Endothelial cell of umbilical vein (primary cell): ENCODE data around the gene MAP4K3. TPM values are rescaled to one million over a fixed set of nuclear protein-coding genes. Genes with fewer than 3 reads are reported as not detected.

Experiments
- BruUV-seq: library from RNA; stranded (reverse); fragments of 400-500 nt; replicated peaks from 2 replicates; lab custom pipeline; 2021; lab: Mats Ljungman, UMichigan
- CTCF ChIA-PET: fragments of 300-600, 350-600 bp; sonication (Branson Sonifier 250); formaldehyde crosslinking; loops from one replicate; lab custom pipeline; 2021; ENCODE audit warnings: antibody characterized with exemption, inconsistent platforms; lab: Charles Lee
- POLR2A ChIA-PET: fragments of 300-600, 350-600 bp; sonication (Branson Sonifier 250); formaldehyde crosslinking; loops from one replicate; lab custom pipeline; 2021; ENCODE audit warnings: antibody characterized with exemption, inconsistent platforms; lab: Charles Lee
- DNase-seq: peaks from one replicate; pipeline ENCODE4 v3.0.0-alpha.2; 2011; ENCODE audit warnings: low read depth, low spot score
- FAIRE-seq: peaks from 2 replicates; lab custom pipeline; 2011; peaks lifted over from hg19 to GRCh38; lab: Jason Lieb, UNC
- H2AFZ ChIP-seq: 2 replicates; pipeline ENCODE4 v1.6.0; 2012; ENCODE audit warnings: low read depth, low read length, control low read depth, inconsistent platforms
- H3K27ac ChIP-seq: 2 replicates; pipeline ENCODE4 v1.5.1; 2011; ENCODE audit warnings: low read depth, mild to moderate bottlenecking, control low read depth, low read length, moderate library complexity; ENCODE audit not compliant: insufficient read depth
- H3K27me3 ChIP-seq, 2 experiments: 2 replicates each; pipeline versions ENCODE4 v1.6.0 to v1.6.1; 2011; ENCODE audit warnings: low read length in 2 of 2, mixed read lengths in 1 of 2; ENCODE audit not compliant: control insufficient read depth in 2 of 2, insufficient read depth in 2 of 2
- H3K36me3 ChIP-seq, 2 experiments: 2 replicates in 1 of 2; 3 replicates in 1 of 2; pipeline ENCODE4 v1.5.1; 2011; ENCODE audit warnings: low read length in 2 of 2, mild to moderate bottlenecking in 1 of 2, moderate library complexity in 1 of 2; ENCODE audit not compliant: control insufficient read depth in 2 of 2, insufficient read depth in 2 of 2; ENCODE audit errors: extremely low read depth in 1 of 2
- H3K4me1 ChIP-seq: 3 replicates; pipeline ENCODE4 v1.5.1; 2011; ENCODE audit warnings: mild to moderate bottlenecking, low read length; ENCODE audit not compliant: control insufficient read depth, insufficient read depth; ENCODE audit errors: extremely low read depth
- H3K4me2 ChIP-seq: 2 replicates; pipeline ENCODE4 v1.6.1; 2011; ENCODE audit warnings: low read length, control low read depth, mixed read lengths; ENCODE audit not compliant: insufficient read depth
- H3K4me3 ChIP-seq, 3 experiments: fragments of 200-600 bp in 1 of 3; sonication (generic), shearing (Covaris generic) in 1 of 3; replicated peaks in 1 of 3; 2 replicates each; pipeline ENCODE4 v1.5.1; 2011 to 2016; ENCODE audit warnings: control low read depth in 3 of 3, low read length in 3 of 3, mild to moderate bottlenecking in 2 of 3, inconsistent platforms in 1 of 3, low read depth in 1 of 3, moderate library complexity in 1 of 3; ENCODE audit not compliant: insufficient read depth in 1 of 3
- H3K79me2 ChIP-seq: 2 replicates; pipeline ENCODE4 v1.6.0; 2012; ENCODE audit warnings: low read length, inconsistent platforms; ENCODE audit not compliant: control insufficient read depth, insufficient read depth
- H3K9ac ChIP-seq: replicated peaks from 2 replicates; pipeline ENCODE3; 2011; ENCODE audit warnings: low read length, control low read depth; ENCODE audit not compliant: insufficient read depth; ENCODE audit errors: extremely low read depth
- H3K9me1 ChIP-seq: replicated peaks from 3 replicates; pipeline ENCODE4 v1.6.0; 2011; ENCODE audit warnings: mild to moderate bottlenecking, low read length; ENCODE audit not compliant: control insufficient read depth, insufficient read depth; ENCODE audit errors: extremely low read depth
- H3K9me3 ChIP-seq: replicated peaks from 2 replicates; pipeline ENCODE4 v1.5.1; 2012; ENCODE audit warnings: low read length, inconsistent platforms; ENCODE audit not compliant: control insufficient read depth, insufficient read depth
- H4K20me1 ChIP-seq: replicated peaks from 2 replicates; pipeline ENCODE3; 2011; ENCODE audit warnings: mild to moderate bottlenecking, low read length; ENCODE audit not compliant: control insufficient read depth, insufficient read depth; ENCODE audit errors: extremely low read depth
- CTCF ChIP-seq, 2 donors: IDR thresholded peaks; 1 replicate in 1 of 2; 2 replicates in 1 of 2; pipeline ENCODE4 v1.5.1; 2011; ENCODE audit warnings: low read length in 2 of 2, mild to moderate bottlenecking in 2 of 2, moderate library complexity in 2 of 2, control low read depth in 1 of 2, inconsistent platforms in 1 of 2, low read depth in 1 of 2; ENCODE audit not compliant: insufficient read depth in 1 of 2; ENCODE audit errors: extremely low read depth in 1 of 2
- EZH2 ChIP-seq: IDR thresholded peaks from 2 replicates; pipeline ENCODE4 v1.6.1; 2012; ENCODE audit warnings: borderline replicate concordance, low read depth, mild to moderate bottlenecking, moderate library complexity, low read length, inconsistent platforms; ENCODE audit not compliant: severe bottlenecking
- FOS ChIP-seq: IDR thresholded peaks from 2 replicates; pipeline ENCODE4 v1.6.1; 2011; ENCODE audit warnings: mild to moderate bottlenecking, low read length, moderate library complexity, borderline replicate concordance; ENCODE audit not compliant: insufficient read depth
- GATA2 ChIP-seq: IDR thresholded peaks from 2 replicates; pipeline ENCODE4 v1.7.0; 2011; ENCODE audit warnings: low read depth, mild to moderate bottlenecking, moderate library complexity, mixed read lengths, low read length; ENCODE audit not compliant: insufficient read length, insufficient read depth
- JUN ChIP-seq: IDR thresholded peaks from 2 replicates; pipeline ENCODE4 v1.6.1; 2011; ENCODE audit warnings: borderline replicate concordance, low read depth; ENCODE audit not compliant: insufficient read length, insufficient read depth
- MAX ChIP-seq: IDR thresholded peaks from 2 replicates; pipeline ENCODE4 v1.6.1; 2011; ENCODE audit not compliant: insufficient read depth, insufficient read length
- MYC ChIP-seq: IDR thresholded peaks from one replicate; pipeline ENCODE4 v1.6.1; 2011; ENCODE audit warnings: mild to moderate bottlenecking, low read depth, low read length
- POLR2A ChIP-seq: IDR thresholded peaks from 2 replicates; pipeline ENCODE4 v1.6.1; 2012; ENCODE audit warnings: low read depth, mild to moderate bottlenecking, control low read depth, low read length
- POLR2AphosphoS5 ChIP-seq: IDR thresholded peaks from 2 replicates; pipeline ENCODE4 v1.6.1; 2012; ENCODE audit warnings: low read depth, mild to moderate bottlenecking, control low read depth, low read length, moderate library complexity; ENCODE audit not compliant: insufficient read depth
- dilution Hi-C: fragments of 300-500 bp; cut with MboI; formaldehyde crosslinking; loops from one replicate; pipeline ENCODE4 v1.15.0; 2019; ENCODE audit warnings: low sequenced_read_pairs; ENCODE audit not compliant: extremely low pct_ligation_motif_present
- intact Hi-C: fragments of 100-400 bp; cut with micrococcal nuclease; formaldehyde crosslinking; loops from one replicate; pipeline ENCODE4 v1.10.0; 2022
- polyA plus RNA-seq, 4 experiments: library from polyadenylated mRNA; depleted of rRNA in 3 of 4; stranded (reverse) in 3 of 4; unstranded in 1 of 4; fragments of >200 nt; gene quantifications; 2 replicates each; pipeline versions ENCODE4 v1.2.1 to v1.2.3, GENCODE V29; 2011 to 2012; ENCODE audit warnings: missing spikeins in 1 of 4
- total RNA-seq: library from RNA; stranded (reverse); gene quantifications from 2 replicates; pipeline ENCODE4 v1.2.3, GENCODE V29; 2021

MAP4K3 gene
- total and polyA plus RNA-seq, 2 donors (not counting 3 experiments of a cell fraction or from before 2014, with no cell fraction given), result 8.0 to 45.9 TPM

- no peaks in the 10 kb centered on the region for H3K4me1 ChIP-seq
- H3K4me3 ChIP-seq, result no peak overlapping the region
- no peaks in the 10 kb centered on the region for H3K27me3 ChIP-seq
- H2AFZ ChIP-seq, result no peak overlapping the region
- H3K27ac ChIP-seq, result no peak overlapping the region
- BruUV-seq, result no TSS peak
- no peaks in the 10 kb centered on the region for H3K79me2 ChIP-seq
- no peak overlapping the region for H3K4me2 ChIP-seq
- no peak overlapping the region for H3K9ac ChIP-seq
- no peaks in the 10 kb centered on the region for H4K20me1 ChIP-seq
- ChIA-PET CTCF (interaction anchor here (0.7 to 3.0 kb wide), 4 partner anchors 11 to 378 kb away, joined by 3 to 7 read pairs (median 4); no protein-coding TSS in a partner anchor), POLR2A (no interaction called here)
- no peaks in the 10 kb centered on the region for H3K36me3 ChIP-seq
- no peaks in the 10 kb centered on the region for H3K9me3 ChIP-seq
- TF ChIP-seq POLR2AphosphoS5 (no peak), EZH2 (no peak), FOS (no peak), MAX (no peak), JUN (no peak)
- DNase-seq, result no peak
- intact Hi-C loops (no loop called here), dilution Hi-C loops (no loop called here)
- H3K9me1 ChIP-seq, result no peaks in the 10 kb centered on the region
- no peak for FAIRE-seq
These were observed 86.4 kb downstream of the MAP4K3 start for GRCh38 chr2:39350658-39351057.

GRCh38 chr2:39338502-39338901 lies 98.6 kb downstream of the MAP4K3 start:
- no peaks in the 10 kb centered on the region for H3K36me3 ChIP-seq
- H3K79me2 ChIP-seq, result peaks cover 5% of the 10 kb centered on the region
- no peak for TF ChIP-seq CTCF (IDR thresholded peaks at IDR 0.05; ENCODE audit: extremely low read depth in 1 of 2, insufficient read depth in 1 of 2, low read depth in 1 of 2, low read length in 2 of 2)
- no peak for TF ChIP-seq POLR2A
- no peak for TF ChIP-seq EZH2
- TF ChIP-seq GATA2, result no peak
- no peak for TF ChIP-seq MYC
- no peak for TF ChIP-seq MAX
- no peak for TF ChIP-seq JUN
- no peak for TF ChIP-seq FOS
- no peak for TF ChIP-seq POLR2AphosphoS5
- H3K27me3 ChIP-seq, result no peaks in the 10 kb centered on the region
- FAIRE-seq (no peak), DNase-seq (no peak)
- no peak overlapping the region for H2AFZ ChIP-seq
- H3K9me3 ChIP-seq, result no peaks in the 10 kb centered on the region
- no peak overlapping the region for H3K9ac ChIP-seq
- no peaks in the 10 kb centered on the region for H3K4me1 ChIP-seq
- intact Hi-C loops (no loop called here), dilution Hi-C loops (no loop called here)
- BruUV-seq, result no TSS peak
- CTCF ChIA-PET, result interaction anchor here (1.1 kb wide), 1 partner anchor 44 kb away, joined by 3 read pairs; no protein-coding TSS in a partner anchor
- H3K9me1 ChIP-seq, result no peaks in the 10 kb centered on the region
- H3K27ac ChIP-seq, result no peak overlapping the region
- no peak overlapping the region for H3K4me2 ChIP-seq
- POLR2A ChIA-PET, result no interaction called here
- H4K20me1 ChIP-seq, result no peaks in the 10 kb centered on the region
- no peak overlapping the region for H3K4me3 ChIP-seq
